GM12801 (cell line): Measurements from ENCODE around the gene IMPACT.

Experiments used
- CTCF ChIP-seq: IDR thresholded peaks from one replicate; pipeline ENCODE4 v1.5.1; 2011; ENCODE audit warnings: control low read depth; ENCODE audit not compliant: insufficient read length; ENCODE audit errors: extremely low read depth

IMPACT gene

GRCh38 chr18:24446953-24447538, 20.6 kb downstream of the IMPACT start:
- TF ChIP-seq CTCF, result no peak

- no peak for TF ChIP-seq CTCF
Measured at GRCh38 chr18:24447961-24448360, 21.5 kb downstream of the IMPACT start.

- no peak for TF ChIP-seq CTCF
Measured at GRCh38 chr18:24456549-24456948, 30.1 kb downstream of the IMPACT start.

GRCh38 chr18:24459772-24460171, 33.3 kb downstream of the IMPACT start:
- no peak for TF ChIP-seq CTCF

- no peak for TF ChIP-seq CTCF
Measured at GRCh38 chr18:24460388-24460787, 33.9 kb downstream of the IMPACT start, which contains the start of gene HRH4. TSS of gene HRH4 (plus strand) at chr18:24460637. CDS start at chr18:24460729, 92 bp downstream.

- no peak for TF ChIP-seq CTCF
Measured at GRCh38 chr18:24461996-24462395, 35.5 kb downstream of the IMPACT start.

GRCh38 chr18:24462838-24463775, 36.6 kb downstream of the IMPACT start:
- no peak for TF ChIP-seq CTCF
